SK-N-SH (cell line): Measurements from ENCODE around the gene SYNGR4. TPM values are rescaled to one million over a fixed set of nuclear protein-coding genes. Genes with fewer than 3 reads are reported as not detected.

Experiments
- CTCF ChIA-PET: fragments of 300-600, 350-600 bp; formaldehyde crosslinking; extraction: SDS; loops from one replicate; lab custom pipeline; 2021; lab: Yijun Ruan, JAX
- POLR2A ChIA-PET: fragments of 350-600 bp; sonication (Branson Sonifier 250); formaldehyde crosslinking; extraction: SDS; loops from one replicate; lab custom pipeline; 2020; ENCODE audit warnings: antibody characterized with exemption, inconsistent platforms; lab: Yijun Ruan, JAX
- DNase-seq: peaks from one replicate; pipeline ENCODE4 v3.0.0; 2012
- H2AFZ ChIP-seq: fragments of 200-600 bp; sonication (generic); 2 replicates; pipeline ENCODE4 v1.8.1; 2016; ENCODE audit warnings: antibody characterized with exemption, mild to moderate bottlenecking, low read depth
- H3F3A ChIP-seq: fragments of 200-600 bp; sonication (generic); replicated peaks from 2 replicates; pipeline ENCODE3; 2016; ENCODE audit warnings: antibody characterized with exemption, mild to moderate bottlenecking; ENCODE audit not compliant: insufficient read depth
- H3K27ac ChIP-seq, 2 experiments: fragments of 200-500 bp in 1 of 2; fragments of 200-600 bp in 1 of 2; sonication (Bioruptor generic) in 1 of 2; sonication (generic), shearing (Covaris generic) in 1 of 2; 2 replicates each; pipeline versions ENCODE4 v1.5.1 to v1.6.1; 2014 to 2016; ENCODE audit warnings: low read depth in 2 of 2, inconsistent platforms in 1 of 2, low read length in 1 of 2, mild to moderate bottlenecking in 1 of 2, mixed read lengths in 1 of 2
- H3K27me3 ChIP-seq: fragments of 200-600 bp; sonication (generic), shearing (Covaris generic); 2 replicates; pipeline ENCODE4 v1.6.1; 2016; ENCODE audit warnings: mixed run types; ENCODE audit not compliant: insufficient read depth
- H3K36me3 ChIP-seq, 2 experiments: fragments of 200-500 bp in 1 of 2; fragments of 200-600 bp in 1 of 2; sonication (Bioruptor generic) in 1 of 2; sonication (generic) in 1 of 2; replicated peaks in 1 of 2; 2 replicates each; pipeline versions ENCODE3 to v1.5.1; 2014 to 2016; ENCODE audit warnings: low read length in 1 of 2, mild to moderate bottlenecking in 1 of 2; ENCODE audit not compliant: insufficient read depth in 2 of 2, control insufficient read depth in 1 of 2
- H3K4me1 ChIP-seq, 2 experiments: fragments of 200-500 bp in 1 of 2; fragments of 200-600 bp in 1 of 2; sonication (Bioruptor generic) in 1 of 2; sonication (generic), shearing (Covaris generic) in 1 of 2; 2 replicates each; pipeline versions ENCODE4 v1.5.1 to v1.6.1; 2014 to 2016; ENCODE audit warnings: low read depth in 1 of 2, low read length in 1 of 2, mixed run types in 1 of 2; ENCODE audit not compliant: insufficient read depth in 2 of 2, control insufficient read depth in 1 of 2
- H3K4me2 ChIP-seq: fragments of 200-600 bp; sonication (generic), shearing (Covaris generic); 2 replicates; pipeline ENCODE4 v1.6.1; 2017; ENCODE audit warnings: mixed run types
- H3K4me3 ChIP-seq, 2 experiments: fragments of 200-500 bp in 1 of 2; fragments of 200-600 bp in 1 of 2; sonication (Bioruptor generic) in 1 of 2; sonication (generic), shearing (Covaris generic) in 1 of 2; 2 replicates each; pipeline versions ENCODE4 v1.5.1 to v1.8.1; 2014 to 2016; ENCODE audit warnings: low read depth in 2 of 2, inconsistent platforms in 1 of 2, low read length in 1 of 2, mild to moderate bottlenecking in 1 of 2, mixed read lengths in 1 of 2, moderate library complexity in 1 of 2
- H3K79me2 ChIP-seq: fragments of 200-600 bp; sonication (generic); 2 replicates; pipeline ENCODE4 v1.8.1; 2017; ENCODE audit warnings: mild to moderate bottlenecking; ENCODE audit not compliant: insufficient read depth
- H3K9ac ChIP-seq: fragments of 200-600 bp; sonication (generic); 2 replicates; pipeline ENCODE4 v1.6.1; 2017; ENCODE audit warnings: mixed run types
- H3K9me2 ChIP-seq: fragments of 200-600 bp; sonication (generic); 2 replicates; pipeline ENCODE4 v1.6.1; 2017; ENCODE audit warnings: mixed run types
- H3K9me3 ChIP-seq: fragments of 200-600 bp; sonication (generic); 2 replicates; pipeline ENCODE4 v1.6.1; 2017; ENCODE audit warnings: mixed run types, mild to moderate bottlenecking, moderate library complexity
- H4K20me1 ChIP-seq: fragments of 200-600 bp; sonication (generic); 2 replicates; pipeline ENCODE4 v1.6.1; 2017; ENCODE audit warnings: mild to moderate bottlenecking, mixed run types; ENCODE audit not compliant: insufficient read depth
- FOSL2 ChIP-seq: IDR thresholded peaks from 2 replicates; pipeline ENCODE4 v1.4.0; 2012; ENCODE audit warnings: low read depth, mild to moderate bottlenecking, moderate library complexity, borderline replicate concordance
- FOXM1 ChIP-seq: IDR thresholded peaks from 2 replicates; pipeline ENCODE4 v1.4.0; 2012; ENCODE audit warnings: low read depth, mild to moderate bottlenecking
- GABPA ChIP-seq: IDR thresholded peaks from 2 replicates; pipeline ENCODE4 v1.4.0; 2012; ENCODE audit warnings: low read depth, mild to moderate bottlenecking
- MEF2A ChIP-seq: IDR thresholded peaks from 2 replicates; pipeline ENCODE4 v1.4.0; 2012; ENCODE audit warnings: low read depth, borderline replicate concordance
- RAD21 ChIP-seq: IDR thresholded peaks from 2 replicates; pipeline ENCODE4 v1.6.1; 2012; ENCODE audit warnings: mild to moderate bottlenecking, low read length
- RCOR1 ChIP-seq: fragments of 150-350 bp; IDR thresholded peaks from 2 replicates; pipeline ENCODE4 v1.6.1; 2017; ENCODE audit warnings: antibody characterized with exemption, low read length
- SMC3 ChIP-seq: IDR thresholded peaks from 2 replicates; pipeline ENCODE4 v1.6.1; 2012; ENCODE audit warnings: low read depth, low read length, improper control_type of control experiment
- YY1 ChIP-seq: IDR thresholded peaks from 2 replicates; pipeline ENCODE4 v1.4.0; 2012; ENCODE audit warnings: low read depth, mild to moderate bottlenecking
- WGBS: methylation state at CpG from one replicate; pipeline ENCODE4 v1.1.6; 2017; ENCODE audit warnings: low lambda C conversion rate; 5-methylcytosine and 5-hydroxymethylcytosine counted together
- polyA plus RNA-seq, 3 experiments: library from polyadenylated mRNA; depleted of rRNA; stranded (reverse); fragments of >200 nt; gene quantifications; 2 replicates each; pipeline ENCODE4 v1.2.3, GENCODE V29; 2012
- TF ChIP-seq, protein P1 (sequence below): IDR thresholded peaks from 2 replicates; pipeline ENCODE4 v1.4.0; 2012; ENCODE audit warnings: low read depth, borderline replicate concordance
- TF ChIP-seq, protein P2 (sequence below): IDR thresholded peaks from 2 replicates; pipeline ENCODE4; 2012
- TF ChIP-seq, protein P3 (sequence below): fragments of 150-350 bp; IDR thresholded peaks from 2 replicates; pipeline ENCODE4 v1.6.1; 2017; ENCODE audit warnings: antibody characterized with exemption, low read length, low read depth, borderline replicate concordance

SYNGR4 gene
- polyA plus RNA-seq, 1 of the 3 experiments (the other 2 are of a cell fraction): 0.08 TPM

DNA sequence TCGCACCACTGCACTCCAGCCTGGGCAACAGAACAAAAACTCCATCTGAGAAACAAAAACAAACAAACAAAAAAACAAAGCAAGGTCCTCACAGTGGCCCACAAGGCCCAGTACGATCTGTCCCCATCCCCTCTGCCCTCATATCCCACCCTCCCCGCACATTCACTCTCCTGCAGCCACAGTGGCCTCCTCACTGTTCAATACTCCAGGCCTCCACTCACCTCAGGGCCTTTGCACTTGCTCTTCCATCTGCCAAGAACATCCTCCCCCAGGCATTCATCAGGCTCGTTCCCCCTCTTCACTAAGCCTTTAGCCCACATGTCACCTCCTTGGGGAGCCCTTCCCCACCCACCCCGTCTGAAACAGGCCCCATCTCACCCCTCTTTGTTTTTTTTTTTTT, 5.0 kb upstream of the SYNGR4 start:
- Histone ChIP-seq H3F3A (peaks cover 5% of the 10 kb centered on the region), H3K4me3 (no peak overlapping the region), H3K9ac (no peak overlapping the region), H3K9me3 (no peaks in the 10 kb centered on the region), H3K9me2 (no peaks in the 10 kb centered on the region), H3K36me3 (no peaks in the 10 kb centered on the region), H3K79me2 (no peaks in the 10 kb centered on the region), H4K20me1 (no peaks in the 10 kb centered on the region), H3K27me3 (no peaks in the 10 kb centered on the region), H3K4me1 (peaks cover 0 to 4% of the 10 kb centered on the region in 2 experiments; a peak in 1 of 4 replicates), H2AFZ (no peak overlapping the region), H3K4me2 (no peak overlapping the region), H3K27ac (no peak overlapping the region)
- 90% methylated on average over 5 of the region's 5 CpGs for WGBS
- ChIA-PET CTCF (interaction anchor here (1.7 kb wide), 1 partner anchor 32 kb away, joined by 8 read pairs; the partner anchor contains the start of gene KDELR1), POLR2A (no interaction called here)
- no peak for TF ChIP-seq SMC3
- TF ChIP-seq YY1: no peak
- TF ChIP-seq FOXM1: no peak
- TF ChIP-seq, protein P1, sequence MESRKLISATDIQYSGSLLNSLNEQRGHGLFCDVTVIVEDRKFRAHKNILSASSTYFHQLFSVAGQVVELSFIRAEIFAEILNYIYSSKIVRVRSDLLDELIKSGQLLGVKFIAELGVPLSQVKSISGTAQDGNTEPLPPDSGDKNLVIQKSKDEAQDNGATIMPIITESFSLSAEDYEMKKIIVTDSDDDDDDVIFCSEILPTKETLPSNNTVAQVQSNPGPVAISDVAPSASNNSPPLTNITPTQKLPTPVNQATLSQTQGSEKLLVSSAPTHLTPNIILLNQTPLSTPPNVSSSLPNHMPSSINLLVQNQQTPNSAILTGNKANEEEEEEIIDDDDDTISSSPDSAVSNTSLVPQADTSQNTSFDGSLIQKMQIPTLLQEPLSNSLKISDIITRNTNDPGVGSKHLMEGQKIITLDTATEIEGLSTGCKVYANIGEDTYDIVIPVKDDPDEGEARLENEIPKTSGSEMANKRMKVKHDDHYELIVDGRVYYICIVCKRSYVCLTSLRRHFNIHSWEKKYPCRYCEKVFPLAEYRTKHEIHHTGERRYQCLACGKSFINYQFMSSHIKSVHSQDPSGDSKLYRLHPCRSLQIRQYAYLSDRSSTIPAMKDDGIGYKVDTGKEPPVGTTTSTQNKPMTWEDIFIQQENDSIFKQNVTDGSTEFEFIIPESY: no peak
- TF ChIP-seq, protein P2, sequence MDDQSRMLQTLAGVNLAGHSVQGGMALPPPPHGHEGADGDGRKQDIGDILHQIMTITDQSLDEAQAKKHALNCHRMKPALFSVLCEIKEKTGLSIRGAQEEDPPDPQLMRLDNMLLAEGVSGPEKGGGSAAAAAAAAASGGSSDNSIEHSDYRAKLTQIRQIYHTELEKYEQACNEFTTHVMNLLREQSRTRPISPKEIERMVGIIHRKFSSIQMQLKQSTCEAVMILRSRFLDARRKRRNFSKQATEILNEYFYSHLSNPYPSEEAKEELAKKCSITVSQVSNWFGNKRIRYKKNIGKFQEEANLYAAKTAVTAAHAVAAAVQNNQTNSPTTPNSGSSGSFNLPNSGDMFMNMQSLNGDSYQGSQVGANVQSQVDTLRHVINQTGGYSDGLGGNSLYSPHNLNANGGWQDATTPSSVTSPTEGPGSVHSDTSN: no peak
- TF ChIP-seq, protein P3, sequence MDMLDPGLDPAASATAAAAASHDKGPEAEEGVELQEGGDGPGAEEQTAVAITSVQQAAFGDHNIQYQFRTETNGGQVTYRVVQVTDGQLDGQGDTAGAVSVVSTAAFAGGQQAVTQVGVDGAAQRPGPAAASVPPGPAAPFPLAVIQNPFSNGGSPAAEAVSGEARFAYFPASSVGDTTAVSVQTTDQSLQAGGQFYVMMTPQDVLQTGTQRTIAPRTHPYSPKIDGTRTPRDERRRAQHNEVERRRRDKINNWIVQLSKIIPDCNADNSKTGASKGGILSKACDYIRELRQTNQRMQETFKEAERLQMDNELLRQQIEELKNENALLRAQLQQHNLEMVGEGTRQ: no peak
- no peak for TF ChIP-seq RAD21
- TF ChIP-seq RCOR1: no peak
- no peak for TF ChIP-seq MEF2A
- no peak for DNase-seq

DNA sequence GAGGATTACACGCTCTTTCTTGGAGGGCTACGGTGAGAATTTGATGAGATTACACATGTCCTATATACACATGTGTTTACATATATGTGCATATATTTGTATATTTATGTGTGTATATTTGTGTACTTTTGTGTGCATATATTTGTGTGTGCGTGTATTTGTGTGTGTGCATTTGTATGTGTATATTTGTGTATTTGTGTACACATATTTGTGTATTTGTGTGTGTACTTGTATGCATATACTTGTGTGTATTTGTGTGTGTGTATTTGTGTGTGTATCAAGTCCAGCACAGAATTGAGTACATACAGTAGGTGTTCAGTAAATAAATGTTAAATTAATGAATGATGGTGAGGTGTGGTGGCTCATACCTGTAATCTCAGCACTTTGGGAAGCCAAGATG, 2.3 kb upstream of the SYNGR4 start:
- Histone ChIP-seq H4K20me1 (no peaks in the 10 kb centered on the region), H3F3A (no peaks in the 10 kb centered on the region), H3K4me2 (no peak overlapping the region), H3K4me3 (no peak overlapping the region), H3K9me3 (no peaks in the 10 kb centered on the region), H3K9me2 (no peaks in the 10 kb centered on the region), H3K79me2 (no peaks in the 10 kb centered on the region), H2AFZ (no peak overlapping the region), H3K36me3 (no peaks in the 10 kb centered on the region), H3K4me1 (peaks cover 4 to 8% of the 10 kb centered on the region in 2 experiments; a peak in 1 of 4 replicates), H3K9ac (no peak overlapping the region), H3K27me3 (no peaks in the 10 kb centered on the region), H3K27ac (no peak overlapping the region)
- CTCF ChIA-PET: interaction anchor here (3.4 kb wide), 1 partner anchor 29 kb away, joined by 14 read pairs; the partner anchor contains the start of gene KDELR1
- TF ChIP-seq, protein P1: no peak
- TF ChIP-seq FOXM1 (no peak), GABPA (no peak), FOSL2 (no peak)
- TF ChIP-seq, protein P2: no peak
- POLR2A ChIA-PET: interaction anchor here (1.6 kb wide), 1 partner anchor 83 kb away, joined by 5 read pairs; no protein-coding TSS in a partner anchor
- 90% methylated on average over 3 of the region's 3 CpGs for WGBS
- DNase-seq: no peak
